ENCODE results near the gene RTL10. TPM values are rescaled to one million over a fixed set of nuclear protein-coding genes. Genes with fewer than 3 reads are reported as not detected.

RTL10 gene
- total and polyA plus RNA-seq, 8 donors, result 3.7 to 12.4 (median 8.6) TPM

- ATAC-seq (no peak), DNase-seq (peak in 3 of 6 donors; percentile 18 to 62 (median 40)), FAIRE-seq (no peak)
- Histone ChIP-seq H3K36me3 (peaks cover 0 to 8% (median 8%) of the 10 kb centered on the region in 3 donors), H3K4me3 (no peak overlapping the region), H3K27me3 (no peaks in the 10 kb centered on the region), H3K9me3 (no peaks in the 10 kb centered on the region), H3K27ac (no peak overlapping the region), H3K4me1 (peaks cover 5 to 16% (median 13%) of the 10 kb centered on the region in 3 donors)
- TF ChIP-seq CTCF (IDR thresholded peaks at IDR 0.05), result no peak
- intact Hi-C loops (cut with DNase I), result no loop called here
- 90 to 92% methylated on average over 21 of the region's 21 CpGs for WGBS, 2 donors
Observed at GRCh38 chr22:19851291-19852176, 3.1 kb downstream of the RTL10 start.

- no peak for FAIRE-seq
- H3K27ac ChIP-seq, result no peak overlapping the region
- no peak for ATAC-seq
- H3K27me3 ChIP-seq, result no peaks in the 10 kb centered on the region
- H3K4me1 ChIP-seq, result peaks cover 5 to 10% (median 8%) of the 10 kb centered on the region in 3 donors
- WGBS, 2 donors, result 83 to 86% methylated on average over 9 of the region's 9 CpGs
- no peaks in the 10 kb centered on the region for H3K9me3 ChIP-seq
- H3K36me3 ChIP-seq, result peaks cover 0 to 8% (median 8%) of the 10 kb centered on the region in 3 donors
- DNase-seq, result no peak
- TF ChIP-seq CTCF (IDR thresholded peaks at IDR 0.05), result no peak
- no peak overlapping the region for H3K4me3 ChIP-seq
- intact Hi-C loops (cut with DNase I), result no loop called here
Observed at GRCh38 chr22:19850763-19851109, 3.9 kb downstream of the RTL10 start.

GRCh38 chr22:19849835-19850762 lies 4.6 kb downstream of the RTL10 start:
- DNase-seq (peak in 2 of 6 donors; percentile 20 to 40), ATAC-seq (peak in 2 of 4 donors; percentile 4 to 30), FAIRE-seq (no peak)
- Histone ChIP-seq H3K4me3 (no peak overlapping the region), H3K27ac (peak overlapping the region; percentile 31 to 50 (median 45)), H3K27me3 (no peaks in the 10 kb centered on the region), H3K4me1 (peaks cover 5 to 8% (median 8%) of the 10 kb centered on the region in 3 donors), H3K36me3 (peaks cover 0 to 8% (median 8%) of the 10 kb centered on the region in 3 donors), H3K9me3 (no peaks in the 10 kb centered on the region)
- intact Hi-C loops (cut with DNase I), result no loop called here
- 77 to 81% methylated on average over 9 of the region's 9 CpGs for WGBS, 2 donors
- no peak for TF ChIP-seq CTCF (IDR thresholded peaks at IDR 0.05)

GRCh38 chr22:19848298-19849224 lies 6.1 kb downstream of the RTL10 start:
- Histone ChIP-seq H3K4me1 (peaks cover 5 to 8% (median 7%) of the 10 kb centered on the region in 3 donors), H3K27me3 (no peaks in the 10 kb centered on the region), H3K27ac (peak overlapping the region in 3 of 4 donors; percentile 31 to 50 (median 48)), H3K36me3 (peaks cover 0 to 8% (median 8%) of the 10 kb centered on the region in 3 donors), H3K4me3 (no peak overlapping the region), H3K9me3 (no peaks in the 10 kb centered on the region)
- ATAC-seq, result peak; percentile 64 to 88 (median 72)
- no peak for FAIRE-seq
- no peak for TF ChIP-seq CTCF (IDR thresholded peaks at IDR 0.05)
- intact Hi-C loops (cut with DNase I), result no loop called here
- WGBS, 2 donors, result 26 to 31% methylated on average over 7 of the region's 7 CpGs
- DNase-seq, result peak; percentile 31 to 88 (median 81)
